Measurements from ENCODE around the gene HCFC2. TPM values are rescaled to one million over a fixed set of nuclear protein-coding genes. Genes with fewer than 3 reads are reported as not detected.
"Not testable (repeated sequence)": the region's sequence is repeated elsewhere in the genome, so short reads cannot be mapped to it uniquely, and the experiment has no call there.

Gene HCFC2
- total RNA-seq, 1 donor from 2014 or later: 28.7 TPM

GRCh38 chr12:104025771-104026170, 38.6 kb upstream of the HCFC2 start:
- H3K4me1 ChIP-seq: no peaks in the 10 kb centered on the region
- H3K27me3 ChIP-seq: no peaks in the 10 kb centered on the region
- no peaks in the 10 kb centered on the region for H3K36me3 ChIP-seq
- no peak overlapping the region for H3K4me3 ChIP-seq
- intact Hi-C loops (cut with DNase I): no loop called here
- TF ChIP-seq POLR2AphosphoS5 (IDR thresholded peaks at IDR 0.05; ENCODE audit: insufficient read depth in 1 of 2, low read depth in 1 of 2) (no peak), POLR2A (IDR thresholded peaks at IDR 0.05) (no peak), CTCF (IDR thresholded peaks at IDR 0.05) (no peak)
- peaks cover 5% of the 10 kb centered on the region for H3K9me3 ChIP-seq
- no peak overlapping the region for H3K27ac ChIP-seq
- no peak for DNase-seq (ENCODE audit: extremely low spot score in 2 of 2)

- intact Hi-C loops (cut with DNase I): no loop called here
- H3K27me3 ChIP-seq: no peaks in the 10 kb centered on the region
- no peaks in the 10 kb centered on the region for H3K4me1 ChIP-seq
- H3K4me3 ChIP-seq: no peak overlapping the region
- TF ChIP-seq POLR2A (IDR thresholded peaks at IDR 0.05) (no peak), CTCF (IDR thresholded peaks at IDR 0.05) (no peak), POLR2AphosphoS5 (IDR thresholded peaks at IDR 0.05; ENCODE audit: insufficient read depth in 1 of 2, low read depth in 1 of 2) (no peak)
- H3K9me3 ChIP-seq: peaks cover 5% of the 10 kb centered on the region
- H3K36me3 ChIP-seq: no peaks in the 10 kb centered on the region
- no peak overlapping the region for H3K27ac ChIP-seq
- no peak for DNase-seq (ENCODE audit: extremely low spot score in 2 of 2)
Observed at GRCh38 chr12:104026841-104027599, 37.3 kb upstream of the HCFC2 start.

GRCh38 chr12:104030596-104030995, 33.7 kb upstream of the HCFC2 start:
- H3K4me3 ChIP-seq; H3K36me3 ChIP-seq; H3K9me3 ChIP-seq; H3K4me1 ChIP-seq; intact Hi-C loops (cut with DNase I); H3K27ac ChIP-seq; H3K27me3 ChIP-seq; DNase-seq (ENCODE audit: extremely low spot score in 2 of 2): not testable (repeated sequence)

GRCh38 chr12:104036143-104036542, 28.2 kb upstream of the HCFC2 start:
- H3K27me3 ChIP-seq; H3K4me3 ChIP-seq; H3K27ac ChIP-seq; DNase-seq (ENCODE audit: extremely low spot score in 2 of 2); H3K4me1 ChIP-seq; intact Hi-C loops (cut with DNase I); H3K36me3 ChIP-seq; H3K9me3 ChIP-seq: not testable (repeated sequence)

GRCh38 chr12:104039769-104040168, 24.6 kb upstream of the HCFC2 start:
- DNase-seq (ENCODE audit: extremely low spot score in 2 of 2); H3K27ac ChIP-seq; H3K36me3 ChIP-seq; H3K27me3 ChIP-seq; intact Hi-C loops (cut with DNase I); H3K4me3 ChIP-seq; H3K9me3 ChIP-seq; H3K4me1 ChIP-seq: not testable (repeated sequence)

GRCh38 chr12:104042580-104042979, 21.8 kb upstream of the HCFC2 start:
- TF ChIP-seq POLR2A (IDR thresholded peaks at IDR 0.05) (no peak), POLR2AphosphoS5 (IDR thresholded peaks at IDR 0.05; ENCODE audit: insufficient read depth in 1 of 2, low read depth in 1 of 2) (no peak), CTCF (IDR thresholded peaks at IDR 0.05) (no peak)

More at GRCh38 chr12:104042580-104042979, 21.8 kb upstream of the HCFC2 start:
- intact Hi-C loops (cut with DNase I): no loop called here
- H3K27ac ChIP-seq: no peak overlapping the region
- H3K9me3 ChIP-seq: no peaks in the 10 kb centered on the region
- H3K4me1 ChIP-seq: peaks cover 11% of the 10 kb centered on the region
- no peak overlapping the region for H3K4me3 ChIP-seq
- no peak for DNase-seq (ENCODE audit: extremely low spot score in 2 of 2)
- H3K27me3 ChIP-seq: no peaks in the 10 kb centered on the region
- H3K36me3 ChIP-seq: no peaks in the 10 kb centered on the region
